Measurements from ENCODE around the gene FAHD1.

Gene FAHD1

DNA sequence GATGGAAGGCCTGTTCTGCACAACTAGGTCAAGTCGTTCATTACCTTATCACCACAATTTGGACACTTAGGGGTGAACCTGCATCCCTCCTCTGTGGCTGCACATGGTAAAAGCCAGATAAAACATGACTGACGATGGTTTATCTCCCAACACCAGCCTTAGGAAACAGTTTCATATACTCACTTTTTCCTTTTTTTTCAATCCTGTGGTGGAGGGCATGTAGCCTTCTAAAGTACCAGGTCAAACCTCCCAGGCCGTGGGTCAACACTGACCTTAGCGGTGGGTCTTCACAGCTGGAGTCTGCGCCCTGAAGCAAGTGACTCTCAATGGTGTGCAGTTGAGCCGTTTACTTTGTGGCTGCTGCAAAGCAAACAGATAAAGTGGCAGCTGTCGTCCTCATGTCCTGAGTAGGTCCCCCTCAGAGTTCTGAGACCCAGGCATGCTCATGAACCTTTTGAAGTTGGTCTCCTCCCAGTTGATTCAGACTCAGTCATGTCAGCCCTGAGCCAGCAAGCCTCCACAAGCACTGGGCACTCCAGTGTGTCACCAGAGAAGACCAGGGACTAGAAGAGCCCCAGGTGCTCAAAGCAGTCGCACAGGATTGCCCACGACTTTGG lies 5.9 kb downstream of the FAHD1 start:
- no peak overlapping the region for H3K4me3 ChIP-seq
- H3K9me3 ChIP-seq (ENCODE audit: low read depth, low read length) = no peaks in the 10 kb centered on the region
- H3K36me3 ChIP-seq (ENCODE audit: insufficient read depth, low read length) = no peaks in the 10 kb centered on the region
- no peak overlapping the region for H3K9ac ChIP-seq (ENCODE audit: insufficient read length)
- no peak for TF ChIP-seq EZH2 (IDR thresholded peaks at IDR 0.05)
- no peak for TF ChIP-seq POLR2AphosphoS5 (IDR thresholded peaks at IDR 0.05; ENCODE audit: borderline replicate concordance, low read depth, low read length)
- TF ChIP-seq FOXP2 (optimal IDR thresholded peaks at IDR 0.05; ENCODE audit: control extremely low read depth, extremely low read length, insufficient read depth) = no peak
- no peak for DNase-seq (ENCODE audit: low read depth, low spot score)
- H3K27ac ChIP-seq = no peak overlapping the region

DNA sequence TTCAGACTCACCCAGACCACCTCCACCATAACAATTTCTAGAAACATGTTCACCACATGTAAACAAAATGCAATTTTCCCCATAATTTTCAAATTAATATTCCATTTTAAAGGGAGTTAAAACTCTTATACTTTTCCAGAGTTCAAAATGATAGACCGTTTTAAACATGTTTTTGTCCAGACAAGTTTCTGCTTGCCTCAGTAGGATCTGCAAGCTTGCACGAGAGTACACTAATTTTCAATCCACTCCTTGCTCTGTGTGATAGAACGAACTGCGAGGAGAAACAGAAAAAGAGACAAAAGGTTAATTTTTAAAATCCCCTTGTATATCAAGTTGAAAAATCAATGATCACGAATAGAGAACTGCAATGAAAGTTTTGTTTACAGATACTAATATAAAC lies 7.1 kb downstream of the FAHD1 start:
- DNase-seq (ENCODE audit: low read depth, low spot score) = no peak
- Histone ChIP-seq H3K9ac (ENCODE audit: insufficient read length) (no peak overlapping the region), H3K9me3 (ENCODE audit: low read depth, low read length) (no peaks in the 10 kb centered on the region), H3K27ac (no peak overlapping the region), H3K36me3 (ENCODE audit: insufficient read depth, low read length) (no peaks in the 10 kb centered on the region), H3K4me3 (no peak overlapping the region)
- TF ChIP-seq EZH2 (IDR thresholded peaks at IDR 0.05) = no peak
- no peak for TF ChIP-seq FOXP2 (optimal IDR thresholded peaks at IDR 0.05; ENCODE audit: control extremely low read depth, extremely low read length, insufficient read depth)
- no peak for TF ChIP-seq POLR2AphosphoS5 (IDR thresholded peaks at IDR 0.05; ENCODE audit: borderline replicate concordance, low read depth, low read length)

DNA sequence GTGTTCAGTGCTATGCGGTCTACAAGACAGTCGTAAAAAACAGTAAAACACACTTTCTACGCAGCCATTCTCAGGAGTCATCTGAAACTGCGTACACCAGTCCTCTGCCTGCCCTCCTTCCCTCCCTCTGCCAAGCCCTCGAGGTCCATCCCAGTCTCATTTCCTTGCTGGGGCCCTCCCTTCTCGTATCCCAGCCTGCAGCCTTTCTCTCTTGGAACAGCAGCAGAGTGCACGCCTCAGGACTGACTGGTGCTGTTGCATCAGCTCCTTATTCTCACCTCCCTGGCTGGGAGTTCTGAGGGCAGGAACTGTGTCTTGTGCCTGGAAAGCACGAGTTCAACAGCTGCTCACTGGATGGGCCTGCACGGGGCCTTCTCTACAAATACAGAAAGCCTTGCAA lies 12.5 kb downstream of the FAHD1 start:
- H3K27ac ChIP-seq = peak overlapping the region; percentile 77
- peak; percentile 52 for DNase-seq (ENCODE audit: low read depth, low spot score)
- no peaks in the 10 kb centered on the region for H3K9me3 ChIP-seq (ENCODE audit: low read depth, low read length)
- no peak for TF ChIP-seq EZH2 (IDR thresholded peaks at IDR 0.05)
- TF ChIP-seq POLR2AphosphoS5 (IDR thresholded peaks at IDR 0.05; ENCODE audit: borderline replicate concordance, low read depth, low read length) = no peak
- no peak for TF ChIP-seq FOXP2 (optimal IDR thresholded peaks at IDR 0.05; ENCODE audit: control extremely low read depth, extremely low read length, insufficient read depth)
- H3K9ac ChIP-seq (ENCODE audit: insufficient read length) = peak overlapping the region; percentile 51
- H3K4me3 ChIP-seq = 0 out of 2 replicates have a peak overlapping the region, but pooled peaks have one; percentile 1
- H3K36me3 ChIP-seq (ENCODE audit: insufficient read depth, low read length) = no peaks in the 10 kb centered on the region

DNA sequence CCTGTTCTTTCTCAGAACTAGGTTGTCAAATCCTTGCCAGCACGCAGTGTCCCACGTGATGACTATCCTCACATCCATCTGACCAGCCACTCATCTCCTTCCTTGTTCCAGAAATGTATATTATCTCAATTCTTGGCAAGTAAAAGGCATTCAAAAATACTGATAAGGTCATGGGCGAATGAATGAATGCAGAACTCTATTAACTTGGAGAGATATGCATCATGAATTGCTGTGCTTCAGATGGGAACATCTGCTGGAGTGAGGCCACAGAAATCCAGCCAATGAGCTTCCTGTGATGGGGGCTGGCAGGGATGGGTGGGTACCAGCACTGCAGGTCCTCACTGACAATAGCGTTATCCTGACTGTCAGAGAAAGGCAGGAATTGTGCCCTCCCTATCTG lies 19.0 kb downstream of the FAHD1 start:
- no peak overlapping the region for H3K9ac ChIP-seq (ENCODE audit: insufficient read length)
- TF ChIP-seq FOXP2 (optimal IDR thresholded peaks at IDR 0.05; ENCODE audit: control extremely low read depth, extremely low read length, insufficient read depth) (no peak), EZH2 (IDR thresholded peaks at IDR 0.05) (no peak), POLR2AphosphoS5 (IDR thresholded peaks at IDR 0.05; ENCODE audit: borderline replicate concordance, low read depth, low read length) (no peak)
- no peak overlapping the region for H3K27ac ChIP-seq
- H3K9me3 ChIP-seq (ENCODE audit: low read depth, low read length) = no peaks in the 10 kb centered on the region
- no peaks in the 10 kb centered on the region for H3K36me3 ChIP-seq (ENCODE audit: insufficient read depth, low read length)
- no peak overlapping the region for H3K4me3 ChIP-seq
- no peak for DNase-seq (ENCODE audit: low read depth, low spot score)

DNA sequence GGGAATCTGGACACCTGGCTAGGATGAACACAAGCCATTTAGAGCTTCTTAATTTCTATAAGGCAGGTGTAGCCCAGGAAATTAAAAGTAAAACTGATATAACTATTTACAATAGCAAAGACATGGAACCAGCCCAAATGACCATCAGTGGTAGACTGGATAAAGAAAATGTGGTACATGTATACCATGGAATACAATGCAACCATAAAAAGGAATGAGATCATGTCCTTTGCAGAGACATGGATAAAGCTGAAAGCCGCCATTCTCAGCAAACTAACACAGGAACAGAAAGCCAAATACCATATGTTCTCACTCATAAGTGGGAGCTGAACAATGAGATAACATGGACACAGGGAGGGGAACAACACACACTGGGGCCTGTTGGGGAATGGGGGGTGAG lies 19.4 kb downstream of the FAHD1 start:
- TF ChIP-seq POLR2AphosphoS5 (IDR thresholded peaks at IDR 0.05; ENCODE audit: borderline replicate concordance, low read depth, low read length) = no peak
- TF ChIP-seq EZH2 (IDR thresholded peaks at IDR 0.05) = no peak
- no peak for TF ChIP-seq FOXP2 (optimal IDR thresholded peaks at IDR 0.05; ENCODE audit: control extremely low read depth, extremely low read length, insufficient read depth)
- no peak for DNase-seq (ENCODE audit: low read depth, low spot score)
- no peak overlapping the region for H3K9ac ChIP-seq (ENCODE audit: insufficient read length)
- H3K27ac ChIP-seq = no peak overlapping the region
- H3K9me3 ChIP-seq (ENCODE audit: low read depth, low read length) = no peaks in the 10 kb centered on the region
- no peaks in the 10 kb centered on the region for H3K36me3 ChIP-seq (ENCODE audit: insufficient read depth, low read length)
- H3K4me3 ChIP-seq = no peak overlapping the region

DNA sequence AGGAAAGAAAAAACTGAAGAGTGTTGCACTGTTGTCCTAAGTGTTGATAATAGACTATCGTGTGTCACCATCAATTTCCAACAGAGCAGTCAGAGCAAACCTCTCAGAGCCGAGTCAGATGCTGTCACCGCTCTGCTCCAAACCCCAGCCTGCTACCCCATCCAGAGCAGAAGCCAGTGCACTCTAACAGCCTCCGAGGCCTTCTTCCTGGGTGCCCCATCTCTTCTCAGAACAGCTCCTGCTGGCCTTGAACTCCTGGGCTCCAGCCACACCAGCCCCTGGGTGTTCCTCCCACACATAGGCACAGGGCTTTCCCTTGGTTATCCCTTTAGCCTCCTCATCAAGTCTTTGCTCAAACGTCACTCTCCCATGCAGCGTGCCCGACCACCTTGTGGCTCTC lies 24.0 kb downstream of the FAHD1 start:
- TF ChIP-seq FOXP2 (optimal IDR thresholded peaks at IDR 0.05; ENCODE audit: control extremely low read depth, extremely low read length, insufficient read depth) = no peak
- no peak for TF ChIP-seq POLR2AphosphoS5 (IDR thresholded peaks at IDR 0.05; ENCODE audit: borderline replicate concordance, low read depth, low read length)
- no peak for TF ChIP-seq EZH2 (IDR thresholded peaks at IDR 0.05)
- no peak overlapping the region for H3K9ac ChIP-seq (ENCODE audit: insufficient read length)
- DNase-seq (ENCODE audit: low read depth, low spot score) = no peak
- no peaks in the 10 kb centered on the region for H3K36me3 ChIP-seq (ENCODE audit: insufficient read depth, low read length)
- H3K27ac ChIP-seq = no peak overlapping the region
- no peaks in the 10 kb centered on the region for H3K9me3 ChIP-seq (ENCODE audit: low read depth, low read length)
- no peak overlapping the region for H3K4me3 ChIP-seq

DNA sequence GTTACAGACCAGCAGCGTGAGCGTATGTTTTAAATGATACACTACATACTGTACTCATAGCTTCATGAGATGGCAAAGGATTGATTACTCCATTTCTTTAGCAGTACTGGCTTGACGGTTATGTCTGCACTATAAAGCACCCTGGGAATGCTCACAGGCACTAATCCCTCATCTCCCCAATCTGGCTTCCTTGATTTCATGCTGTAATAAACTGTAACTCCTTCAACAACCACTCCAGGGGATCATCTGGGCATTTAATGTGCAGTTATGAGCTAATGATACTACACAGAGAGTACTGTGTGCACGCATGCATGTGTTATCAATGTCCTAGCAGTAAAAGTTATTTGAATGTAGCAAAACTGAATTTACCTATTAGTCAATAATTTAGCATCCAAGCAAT lies 24.8 kb downstream of the FAHD1 start:
- DNase-seq (ENCODE audit: low read depth, low spot score) = no peak
- Histone ChIP-seq H3K9me3 (ENCODE audit: low read depth, low read length) (no peaks in the 10 kb centered on the region), H3K4me3 (no peak overlapping the region), H3K36me3 (ENCODE audit: insufficient read depth, low read length) (no peaks in the 10 kb centered on the region), H3K9ac (ENCODE audit: insufficient read length) (no peak overlapping the region), H3K27ac (no peak overlapping the region)
- TF ChIP-seq POLR2AphosphoS5 (IDR thresholded peaks at IDR 0.05; ENCODE audit: borderline replicate concordance, low read depth, low read length) (no peak), EZH2 (IDR thresholded peaks at IDR 0.05) (no peak), FOXP2 (optimal IDR thresholded peaks at IDR 0.05; ENCODE audit: control extremely low read depth, extremely low read length, insufficient read depth) (no peak)

DNA sequence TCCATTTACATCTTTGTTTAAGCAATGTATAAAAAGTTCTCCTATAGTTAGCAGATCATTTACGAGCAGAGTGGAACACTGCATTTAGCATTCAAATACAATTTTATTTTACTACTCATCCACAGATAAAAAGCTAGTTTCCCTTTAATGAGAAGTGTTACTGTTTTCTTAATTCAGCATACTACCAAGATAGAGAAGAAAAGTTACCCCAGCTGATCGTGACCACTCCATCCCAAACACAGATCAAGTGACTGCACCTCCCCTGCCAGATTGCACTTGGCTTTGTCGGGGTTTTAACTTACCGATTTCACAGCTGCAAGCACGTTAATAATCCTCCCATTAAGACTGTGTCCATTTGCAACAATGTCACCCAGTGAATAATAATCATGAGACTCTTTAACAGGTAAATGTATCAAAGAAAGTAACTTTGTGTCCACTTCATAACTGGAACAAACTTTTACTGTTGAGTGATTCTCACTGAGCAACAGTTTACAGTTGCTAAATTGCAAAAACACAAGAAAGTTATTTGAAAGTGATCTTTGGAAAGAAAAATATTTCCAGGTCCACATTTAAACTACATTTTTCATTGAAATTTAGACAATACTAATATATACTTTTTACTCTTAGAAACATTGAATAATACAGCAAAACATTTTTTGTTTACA lies 30.6 kb downstream of the FAHD1 start:
- Histone ChIP-seq H3K4me3 (no peak overlapping the region), H3K9me3 (ENCODE audit: low read depth, low read length) (no peaks in the 10 kb centered on the region), H3K36me3 (ENCODE audit: insufficient read depth, low read length) (peaks cover 3% of the 10 kb centered on the region; the same call in 1 of the 2 replicates), H3K9ac (ENCODE audit: insufficient read length) (no peak overlapping the region), H3K27ac (no peak overlapping the region)
- no peak for DNase-seq (ENCODE audit: low read depth, low spot score)
- TF ChIP-seq EZH2 (IDR thresholded peaks at IDR 0.05) = no peak
- TF ChIP-seq POLR2AphosphoS5 (IDR thresholded peaks at IDR 0.05; ENCODE audit: borderline replicate concordance, low read depth, low read length) = no peak
- TF ChIP-seq FOXP2 (optimal IDR thresholded peaks at IDR 0.05; ENCODE audit: control extremely low read depth, extremely low read length, insufficient read depth) = no peak

Data from SK-N-MC (cell line).